ENCODE measurements around the gene GRM4.

DNA sequence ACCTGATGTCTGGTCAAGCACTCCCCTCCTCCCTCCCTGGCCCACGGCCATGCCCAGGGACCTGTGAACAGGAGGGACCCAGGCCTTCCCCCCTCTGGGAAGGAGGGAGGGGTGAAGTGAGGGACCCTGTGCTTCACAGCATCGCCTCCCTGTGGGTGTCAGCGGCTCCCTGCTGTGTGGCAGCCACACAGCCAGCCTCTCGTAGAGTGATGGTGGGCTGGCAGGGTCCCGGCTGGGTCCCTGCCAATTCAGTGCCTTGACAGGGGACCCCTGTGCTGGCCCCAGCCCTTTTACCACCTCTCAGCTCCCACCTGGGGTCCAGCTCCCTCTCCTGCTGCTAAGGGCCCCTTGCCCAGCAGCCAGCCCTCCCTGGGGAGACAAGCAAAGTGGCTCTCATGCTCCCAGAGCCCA lies 31.3 kb upstream of the GRM4 start:
- TF ChIP-seq, protein P1, sequence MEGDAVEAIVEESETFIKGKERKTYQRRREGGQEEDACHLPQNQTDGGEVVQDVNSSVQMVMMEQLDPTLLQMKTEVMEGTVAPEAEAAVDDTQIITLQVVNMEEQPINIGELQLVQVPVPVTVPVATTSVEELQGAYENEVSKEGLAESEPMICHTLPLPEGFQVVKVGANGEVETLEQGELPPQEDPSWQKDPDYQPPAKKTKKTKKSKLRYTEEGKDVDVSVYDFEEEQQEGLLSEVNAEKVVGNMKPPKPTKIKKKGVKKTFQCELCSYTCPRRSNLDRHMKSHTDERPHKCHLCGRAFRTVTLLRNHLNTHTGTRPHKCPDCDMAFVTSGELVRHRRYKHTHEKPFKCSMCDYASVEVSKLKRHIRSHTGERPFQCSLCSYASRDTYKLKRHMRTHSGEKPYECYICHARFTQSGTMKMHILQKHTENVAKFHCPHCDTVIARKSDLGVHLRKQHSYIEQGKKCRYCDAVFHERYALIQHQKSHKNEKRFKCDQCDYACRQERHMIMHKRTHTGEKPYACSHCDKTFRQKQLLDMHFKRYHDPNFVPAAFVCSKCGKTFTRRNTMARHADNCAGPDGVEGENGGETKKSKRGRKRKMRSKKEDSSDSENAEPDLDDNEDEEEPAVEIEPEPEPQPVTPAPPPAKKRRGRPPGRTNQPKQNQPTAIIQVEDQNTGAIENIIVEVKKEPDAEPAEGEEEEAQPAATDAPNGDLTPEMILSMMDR (IDR thresholded peaks at IDR 0.05): no peak
- TF ChIP-seq POLR2A (IDR thresholded peaks at IDR 0.05): no peak

All from uterus (tissue), 2 donors.